Parietal lobe (tissue), 1 donor: Measurements from ENCODE around the gene C8G. TPM values are rescaled to one million over a fixed set of nuclear protein-coding genes. Genes with fewer than 3 reads are reported as not detected.

Experiments
- total RNA-seq: library from RNA; depleted of rRNA; stranded (reverse); fragments of >200 nt; gene quantifications from one replicate; pipeline ENCODE4 v1.2.3, GENCODE V29; 2014

Gene C8G
- not detected for total RNA-seq

DNA sequence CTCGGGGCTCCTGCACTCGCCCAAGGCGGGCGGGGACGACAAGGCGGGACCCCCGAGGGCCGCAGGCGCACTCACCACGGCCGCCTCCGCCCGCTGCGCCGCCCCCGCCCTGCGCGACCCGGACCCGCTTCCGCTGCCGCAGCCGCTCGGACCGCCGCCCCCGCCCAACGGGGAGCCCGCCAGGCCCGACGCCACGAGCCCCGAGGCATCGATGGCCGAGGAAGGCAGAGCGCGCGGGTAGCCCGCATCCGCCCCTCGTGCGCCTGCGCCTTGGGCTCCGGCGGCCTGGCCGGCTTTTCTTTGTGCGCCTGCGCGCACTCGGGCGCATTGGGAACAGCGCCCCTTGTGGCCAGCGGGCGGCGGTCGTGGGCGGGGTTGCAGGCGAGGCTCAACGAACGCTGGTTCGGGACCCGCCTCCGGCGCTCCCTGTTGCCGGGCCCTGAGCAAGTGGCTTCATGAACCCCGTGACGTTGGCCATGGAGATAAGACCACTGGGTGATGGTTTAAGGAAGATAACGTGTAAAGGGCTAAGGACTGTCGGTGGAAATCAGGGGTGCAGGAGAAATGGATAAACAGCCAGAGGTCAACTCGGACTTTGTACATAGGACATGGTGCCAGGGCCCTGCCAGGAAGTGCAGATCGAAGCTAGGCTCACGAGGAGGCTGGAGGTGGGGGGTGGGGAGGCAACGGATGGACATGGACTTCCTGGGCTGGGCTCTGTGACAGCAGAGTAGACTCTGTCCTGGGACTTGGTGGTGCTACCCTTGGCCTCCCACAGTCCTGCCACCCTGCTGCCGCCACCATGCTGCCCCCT lies at the start of gene C8G, which contains the start of gene FBXW5:
TSS of gene C8G (plus strand) at position 725 of the 814 bp plus-strand sequence. CDS start at position 803, 78 bp downstream.
TSS of gene FBXW5 (minus strand) at position 220 of the 814 bp plus-strand sequence. CDS start 655 bp downstream, outside the sequence.

GRCh38 chr9:136951541-136952320 lies 6.7 kb downstream of the C8G start, which contains the start of gene LCN12:
Gene LCN12 (plus strand): TSS chr9:136952273. CDS start chr9:136952328, 55 bp downstream.

DNA sequence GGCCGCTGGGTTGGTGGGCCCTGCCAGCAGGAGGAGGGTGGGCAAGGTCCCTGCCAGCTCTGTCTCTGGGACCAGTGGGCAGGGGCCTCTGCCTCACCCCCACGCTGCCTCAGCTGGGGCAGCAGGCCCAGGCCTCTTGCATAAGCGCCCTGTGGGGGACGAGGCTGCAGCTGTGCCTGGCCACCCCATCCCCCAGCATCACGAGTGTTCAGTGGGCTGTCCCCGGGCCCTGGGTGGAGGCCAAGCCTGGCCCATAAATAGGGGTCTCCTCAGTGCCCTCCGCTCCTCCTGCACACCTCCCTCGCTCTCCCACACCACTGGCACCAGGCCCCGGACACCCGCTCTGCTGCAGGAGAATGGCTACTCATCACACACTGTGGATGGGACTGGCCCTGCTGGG lies 32.2 kb downstream of the C8G start, which contains the start of gene PTGDS:
TSS of gene PTGDS (plus strand) at position 282 of the 400 bp plus-strand sequence. CDS start at position 357, 75 bp downstream.

DNA sequence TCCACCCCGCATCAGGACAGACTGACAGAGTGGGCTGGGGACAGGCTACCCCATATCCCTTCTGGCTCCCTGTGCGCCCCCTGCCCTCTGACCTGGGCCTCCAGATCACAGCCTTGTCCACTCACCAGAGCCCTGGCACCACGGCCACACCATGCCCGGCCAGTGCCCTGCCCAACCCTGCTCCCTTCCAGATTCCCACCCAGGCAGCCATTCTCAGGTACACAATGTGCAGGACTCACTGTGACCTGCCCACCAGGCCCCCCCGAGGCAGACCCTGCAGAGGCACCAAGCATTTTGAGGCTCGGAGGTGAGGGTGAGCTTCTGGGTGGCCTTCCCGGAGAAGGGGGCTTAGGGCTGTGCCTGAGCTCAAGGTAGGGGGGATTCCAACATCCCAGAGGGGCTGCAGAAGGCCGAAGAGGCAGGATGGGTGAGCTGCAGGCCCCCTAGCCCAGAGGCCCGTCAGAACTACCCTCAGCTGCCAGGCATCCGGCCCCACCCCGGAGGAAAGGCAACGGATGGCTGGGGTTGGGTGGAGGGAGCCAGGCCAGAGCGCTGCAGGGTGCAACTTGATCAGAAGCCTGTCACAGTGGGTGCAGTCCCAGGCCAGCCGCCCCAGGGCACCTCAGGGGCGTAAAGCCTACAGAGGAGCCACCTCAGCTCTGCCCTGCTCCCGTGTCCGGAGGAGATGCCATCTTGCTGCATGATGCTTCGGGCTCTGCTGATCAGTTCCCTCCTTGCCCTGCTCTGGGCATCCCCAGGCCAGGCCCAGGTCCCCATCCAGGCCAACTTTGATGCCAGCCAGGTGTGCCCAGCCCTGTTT lies 37.4 kb downstream of the C8G start, which contains the start of gene LCNL1:
TSS of gene LCNL1 (plus strand) at position 762 of the 820 bp plus-strand sequence. CDS start 594 bp downstream, outside the sequence.

DNA sequence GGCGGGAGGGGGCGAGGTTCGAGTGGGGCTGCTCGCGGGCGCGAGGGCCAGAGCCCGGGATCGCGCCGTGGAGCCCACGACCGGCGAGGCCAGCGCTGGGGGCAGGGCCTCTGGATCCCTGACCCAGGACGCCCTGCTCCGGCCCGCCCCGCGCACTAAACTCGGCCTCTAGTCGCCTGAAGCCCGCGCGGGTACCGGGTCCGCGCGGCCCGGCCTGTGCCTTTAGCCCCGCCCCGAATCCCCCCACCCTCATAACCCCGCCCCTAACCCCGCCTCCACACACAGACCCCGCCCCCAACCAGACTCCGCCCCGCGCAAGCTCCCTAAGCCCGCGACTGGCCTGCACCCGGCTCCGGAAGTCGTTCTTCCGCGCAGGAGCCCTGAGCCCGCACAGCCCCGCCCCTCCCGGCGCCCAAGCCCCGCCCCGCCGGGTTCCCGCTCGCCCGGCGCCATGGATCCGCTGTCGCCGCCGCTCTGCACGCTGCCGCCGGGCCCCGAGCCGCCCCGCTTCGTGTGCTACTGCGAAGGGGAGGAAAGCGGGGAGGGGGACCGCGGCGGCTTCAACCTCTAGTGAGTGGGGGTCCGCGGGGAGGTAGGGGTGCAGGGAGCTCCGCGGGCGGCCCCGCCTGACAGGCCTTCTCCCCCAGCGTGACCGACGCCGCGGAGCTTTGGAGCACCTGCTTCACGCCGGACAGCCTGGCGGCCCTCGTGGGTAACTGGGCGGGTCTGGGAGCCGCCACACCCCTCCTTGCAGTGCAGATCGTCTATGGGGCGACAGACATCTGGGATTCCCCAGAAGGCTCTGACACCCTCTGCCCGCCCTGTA lies 47.2 kb downstream of the C8G start, which contains the start of gene PAXX:
TSS of gene PAXX (plus strand) at position 430 of the 826 bp plus-strand sequence. CDS start at position 452, 22 bp downstream.

Other genes starting within 250 kb of the C8G start
- gene DIPK1B, start 232.7 kb upstream of the C8G start, total RNA-seq = 37.9 TPM
- not detected for gene LCN10, start 202.3 kb upstream of the C8G start, total RNA-seq
- not detected for gene LCN6, start 196.7 kb upstream of the C8G start, total RNA-seq
- gene LCN8, start 187.0 kb upstream of the C8G start, total RNA-seq = not detected
- not detected for gene LCN15, start 180.7 kb upstream of the C8G start, total RNA-seq
- gene TMEM141, start 153.9 kb upstream of the C8G start, total RNA-seq = 15.7 TPM
- 6.3 TPM for gene CCDC183, start 148.9 kb upstream of the C8G start, total RNA-seq
- gene RABL6, start 137.3 kb upstream of the C8G start, total RNA-seq = 54.5 TPM
- 1.9 TPM for gene AJM1, start 102.8 kb upstream of the C8G start, total RNA-seq
- 77.6 TPM for gene PHPT1, start 95.8 kb upstream of the C8G start, total RNA-seq
- 11.3 TPM for gene MAMDC4, start 92.9 kb upstream of the C8G start, total RNA-seq
- gene EDF1, start 78.9 kb upstream of the C8G start, total RNA-seq = 135 TPM
- gene TRAF2, start 58.7 kb upstream of the C8G start, total RNA-seq = 11.6 TPM
- gene FBXW5, start 505 bp upstream of the C8G start, total RNA-seq = 64.5 TPM
- gene LCN12, start 7.0 kb downstream of the C8G start, total RNA-seq = 0.94 TPM
- gene PTGDS, start 32.3 kb downstream of the C8G start, total RNA-seq = 11.9 TPM
- 0.94 TPM for gene LCNL1, start 37.8 kb downstream of the C8G start, total RNA-seq
- 14.7 TPM for gene PAXX, start 47.2 kb downstream of the C8G start, total RNA-seq
- not detected for gene CLIC3, start 51.3 kb downstream of the C8G start, total RNA-seq
- 45.4 TPM for gene ABCA2, start 83.0 kb downstream of the C8G start, total RNA-seq
- not detected for gene FUT7, start 86.8 kb downstream of the C8G start, total RNA-seq
- gene NPDC1, start 100.9 kb downstream of the C8G start, total RNA-seq = 34.4 TPM
- gene ENTPD2, start 108.8 kb downstream of the C8G start, total RNA-seq = 0.63 TPM
- gene SAPCD2, start 125.3 kb downstream of the C8G start, total RNA-seq = 2.5 TPM
- 0.63 TPM for gene UAP1L1, start 132.3 kb downstream of the C8G start, total RNA-seq
- 72.6 TPM for gene MAN1B1, start 141.7 kb downstream of the C8G start, total RNA-seq
- 36.6 TPM for gene DPP7, start 169.5 kb downstream of the C8G start, total RNA-seq
- 63.5 TPM for gene GRIN1, start 193.9 kb downstream of the C8G start, total RNA-seq
- gene LRRC26, start 224.8 kb downstream of the C8G start, total RNA-seq = 0.31 TPM
- gene TMEM210, start 226.8 kb downstream of the C8G start, total RNA-seq = not detected
- 39.1 TPM for gene ANAPC2, start 243.3 kb downstream of the C8G start, total RNA-seq
- 21.3 TPM for gene SSNA1, start 243.4 kb downstream of the C8G start, total RNA-seq